Stimulated activated CD4-positive, alpha-beta T cell treated with anti-CD3 and anti-CD28 coated beads, Interleukin-15, amount 100 ng/mL, for 48 hours (primary cell): ENCODE measurements around the gene ARPC5L.
"Not testable (repeated sequence)": the region's sequence is repeated elsewhere in the genome, so short reads cannot be mapped to it uniquely, and the experiment has no call there.

Source experiments
- DNase-seq, 2 donors: peaks; one replicate each; pipeline ENCODE4 v3.0.0-alpha.2; 2020; ENCODE audit warnings: low read depth in 2 of 2

ARPC5L gene

GRCh38 chr9:124890179-124890578, 28.2 kb downstream of the ARPC5L start:
- DNase-seq, result no peak

GRCh38 chr9:124894035-124894740, 32.3 kb downstream of the ARPC5L start:
- DNase-seq, result no peak

GRCh38 chr9:124894741-124895170, 32.8 kb downstream of the ARPC5L start:
- no peak for DNase-seq

- DNase-seq, result no peak
Measured at GRCh38 chr9:124897570-124898460, 35.9 kb downstream of the ARPC5L start.

GRCh38 chr9:124899845-124900244, 37.9 kb downstream of the ARPC5L start:
- DNase-seq, result no peak

GRCh38 chr9:124906966-124907365, 45.0 kb downstream of the ARPC5L start:
- DNase-seq, result no peak

GRCh38 chr9:124908098-124908497, 46.2 kb downstream of the ARPC5L start:
- DNase-seq, result no peak

GRCh38 chr9:124911766-124912165, 49.8 kb downstream of the ARPC5L start:
- no peak for DNase-seq

GRCh38 chr9:124913378-124913777, 51.4 kb downstream of the ARPC5L start:
- no peak for DNase-seq

- DNase-seq, result no peak
Measured at GRCh38 chr9:124914753-124915405, 52.9 kb downstream of the ARPC5L start.

- not testable (repeated sequence) for DNase-seq
Measured at GRCh38 chr9:124920394-124920793, 58.5 kb downstream of the ARPC5L start.
